ENCODE measurements around the gene CD226. TPM values are rescaled to one million over a fixed set of nuclear protein-coding genes. Genes with fewer than 3 reads are reported as not detected.

The CD226 gene
- total RNA-seq, 1 experiment from 2014 or later, result 1.2 TPM

- ATAC-seq (no peak), DNase-seq (ENCODE audit: low read depth, low spot score) (no peak)
- no peaks in the 10 kb centered on the region for H3K79me2 ChIP-seq (ENCODE audit: insufficient read depth, low read length)
- H3K27me3 ChIP-seq (ENCODE audit: insufficient read depth, low read length), result no peaks in the 10 kb centered on the region
- no TSS peak for BruUV-seq (replicated peaks)
- no peaks in the 10 kb centered on the region for H3K9me3 ChIP-seq (ENCODE audit: control insufficient read depth in 1 of 2, insufficient read depth in 1 of 2, low read depth in 1 of 2, low read length in 2 of 2)
- H3K4me2 ChIP-seq (ENCODE audit: low read length), result no peak overlapping the region
- H3K27ac ChIP-seq (ENCODE audit: low read depth, low read length), result no peak overlapping the region
- H3K4me3 ChIP-seq (replicated peaks in 1 of 2; ENCODE audit: low read depth in 1 of 2, low read length in 2 of 2), result no peak overlapping the region
- no peak for TF ChIP-seq RAD21 (IDR thresholded peaks at IDR 0.05; ENCODE audit: low read depth)
- 0 out of 6 replicates have a peak, but pooled peaks of 1 of the 3 experiments have one; percentile 3 for TF ChIP-seq CTCF (IDR thresholded peaks at IDR 0.05 in 2 of 3, conservative IDR thresholded peaks at IDR 0.05 in 1 of 3; ENCODE audit: borderline replicate concordance in 1 of 3, insufficient read depth in 1 of 3, low read depth in 2 of 3, low read length in 2 of 3)
- H4K20me1 ChIP-seq (ENCODE audit: insufficient read depth), result no peaks in the 10 kb centered on the region
- intact Hi-C loops (cut with micrococcal nuclease), result no loop called here
- no peaks in the 10 kb centered on the region for H3K9me2 ChIP-seq (ENCODE audit: insufficient read depth)
- CTCF ChIA-PET, result no interaction called here
- H2AFZ ChIP-seq (ENCODE audit: low read depth, low read length, poor library complexity, severe bottlenecking), result no peak overlapping the region
- no peaks in the 10 kb centered on the region for H3K36me3 ChIP-seq (ENCODE audit: control insufficient read depth in 1 of 2, insufficient read depth in 2 of 2, low read length in 2 of 2)
- no peaks in the 10 kb centered on the region for H3K4me1 ChIP-seq (ENCODE audit: control insufficient read depth in 1 of 2, insufficient read depth in 2 of 2, low read length in 2 of 2)
- no peak overlapping the region for H3K9ac ChIP-seq (ENCODE audit: low read length)
- POLR2A ChIA-PET, result no interaction called here
- RAD21 ChIA-PET (ENCODE audit: low non-redundant PET in 1 of 2, low total read pairs in 2 of 2, uncharacterized antibody in 2 of 2, unreplicated experiment in 2 of 2), result no interaction called here
Measured at GRCh38 chr18:69916412-69916811, 31.3 kb downstream of the CD226 start.

GRCh38 chr18:69908838-69909237, 38.8 kb downstream of the CD226 start:
- Histone ChIP-seq H3K79me2 (ENCODE audit: insufficient read depth, low read length) (no peaks in the 10 kb centered on the region), H3K4me2 (ENCODE audit: low read length) (no peak overlapping the region), H3K4me3 (replicated peaks in 1 of 2; ENCODE audit: low read depth in 1 of 2, low read length in 2 of 2) (no peak overlapping the region), H3K4me1 (ENCODE audit: control insufficient read depth in 1 of 2, insufficient read depth in 2 of 2, low read length in 2 of 2) (no peaks in the 10 kb centered on the region), H3K27me3 (ENCODE audit: insufficient read depth, low read length) (no peaks in the 10 kb centered on the region), H3K9me3 (ENCODE audit: control insufficient read depth in 1 of 2, insufficient read depth in 1 of 2, low read depth in 1 of 2, low read length in 2 of 2) (no peaks in the 10 kb centered on the region), H3K9me2 (ENCODE audit: insufficient read depth) (no peaks in the 10 kb centered on the region), H3K27ac (ENCODE audit: low read depth, low read length) (no peak overlapping the region), H2AFZ (ENCODE audit: low read depth, low read length, poor library complexity, severe bottlenecking) (no peak overlapping the region), H4K20me1 (ENCODE audit: insufficient read depth) (no peaks in the 10 kb centered on the region), H3K9ac (ENCODE audit: low read length) (no peak overlapping the region), H3K36me3 (ENCODE audit: control insufficient read depth in 1 of 2, insufficient read depth in 2 of 2, low read length in 2 of 2) (no peaks in the 10 kb centered on the region)
- BruUV-seq (replicated peaks), result no TSS peak
- ChIA-PET RAD21 (ENCODE audit: low non-redundant PET in 1 of 2, low total read pairs in 2 of 2, uncharacterized antibody in 2 of 2, unreplicated experiment in 2 of 2) (no interaction called here), POLR2A (no interaction called here), CTCF (no interaction called here)
- DNase-seq (ENCODE audit: low read depth, low spot score) (no peak), ATAC-seq (no peak)
- intact Hi-C loops (cut with micrococcal nuclease), result loop anchor here (5.0 kb wide), 1 partner anchor 48 kb away; no protein-coding TSS in a partner anchor
- TF ChIP-seq CBX3 (IDR thresholded peaks at IDR 0.05; ENCODE audit: low read depth) (no peak), CTCF (IDR thresholded peaks at IDR 0.05 in 2 of 3, conservative IDR thresholded peaks at IDR 0.05 in 1 of 3; ENCODE audit: borderline replicate concordance in 1 of 3, insufficient read depth in 1 of 3, low read depth in 2 of 3, low read length in 2 of 3) (no peak), RAD21 (IDR thresholded peaks at IDR 0.05; ENCODE audit: low read depth) (no peak), EGR1 (IDR thresholded peaks at IDR 0.05; ENCODE audit: low read depth) (no peak), ZBTB33 (IDR thresholded peaks at IDR 0.05; ENCODE audit: extremely low read depth, insufficient replicate concordance, low read length) (no peak), EZH2phosphoT487 (IDR thresholded peaks at IDR 0.05; ENCODE audit: borderline replicate concordance) (no peak), SRF (IDR thresholded peaks at IDR 0.05; ENCODE audit: low read depth) (no peak), POLR2AphosphoS5 (IDR thresholded peaks at IDR 0.05; ENCODE audit: low read depth, low read length) (no peak), JUND (IDR thresholded peaks at IDR 0.05) (no peak), SP1 (IDR thresholded peaks at IDR 0.05; ENCODE audit: low read depth) (no peak)

Measured in HCT116 (cell line).